DMS79 (cell line): Measurements from ENCODE around the gene DCAF5.

Experiments
- DNase-seq: peaks from one replicate; lab custom pipeline; 2025; lab: John Stamatoyannopoulos, UW

The DCAF5 gene

DNA sequence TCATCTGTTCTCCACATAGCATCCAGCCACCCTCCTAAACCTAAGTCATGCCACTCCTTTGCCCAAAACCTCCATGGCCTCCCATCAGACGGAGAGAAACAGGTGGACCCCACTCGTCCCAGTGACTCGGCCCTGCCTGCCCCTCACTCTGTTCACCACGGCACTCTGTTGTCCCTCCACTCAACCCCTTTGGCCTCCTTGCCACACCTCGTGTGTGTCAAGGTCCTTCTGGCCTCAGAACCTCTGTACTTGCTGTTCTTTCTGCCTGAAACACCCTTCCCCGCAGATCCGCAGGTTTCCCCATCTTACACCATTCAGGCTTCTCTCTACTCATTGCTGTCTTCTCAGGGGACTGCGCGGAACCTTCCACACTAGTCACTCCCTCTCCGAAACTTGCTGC, 149.3 kb downstream of the DCAF5 start:
- DNase-seq: no peak

DNA sequence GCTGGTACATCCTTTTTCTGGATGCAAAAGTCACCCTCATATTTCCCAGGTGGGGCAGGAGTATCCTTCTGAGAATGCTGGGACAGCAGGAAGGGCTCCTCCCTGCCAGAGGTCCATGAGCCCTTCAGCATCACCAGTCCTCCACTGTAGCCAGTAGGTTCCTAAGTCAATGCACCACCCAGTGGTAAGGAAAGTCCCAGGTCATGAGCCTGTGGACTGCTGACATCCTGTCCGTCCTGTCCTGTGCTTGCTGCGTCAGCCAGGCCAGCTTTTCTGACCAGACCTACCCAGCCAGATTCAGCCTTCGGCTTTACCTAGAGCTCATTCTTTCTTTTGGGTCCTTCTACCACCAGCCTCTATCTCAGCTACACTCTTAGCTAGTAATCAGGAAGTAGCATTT, 150.8 kb downstream of the DCAF5 start:
- DNase-seq: no peak

GRCh38 chr14:69001375-69001774, 151.5 kb downstream of the DCAF5 start:
- DNase-seq: no peak
